SK-N-MC (cell line): ENCODE data around the gene KIF11.
"Not testable (repeated sequence)": the region's sequence is repeated elsewhere in the genome, so short reads cannot be mapped to it uniquely, and the experiment has no call there.

ENCODE experiments used
- DNase-seq: peaks from one replicate; pipeline ENCODE4 v3.0.0-alpha.2; 2011; ENCODE audit warnings: low read depth, low spot score
- H3K27ac ChIP-seq: fragments of 200-600 bp; sonication (generic); 2 replicates; pipeline ENCODE4 v1.5.1; 2016; ENCODE audit warnings: mixed run types
- H3K36me3 ChIP-seq: fragments of 200-600 bp; sonication (generic); 2 replicates; pipeline ENCODE4 v1.6.1; 2017; ENCODE audit warnings: antibody characterized with exemption, low read length, mixed read lengths; ENCODE audit not compliant: insufficient read depth
- H3K4me3 ChIP-seq: fragments of 200-600 bp; sonication (generic); 2 replicates; pipeline ENCODE4 v1.5.1; 2016
- H3K9ac ChIP-seq: fragments of 200-600 bp; sonication (generic); 2 replicates; pipeline ENCODE4 v1.8.0; 2017; ENCODE audit warnings: mixed run types, mixed read lengths; ENCODE audit not compliant: insufficient read length
- H3K9me3 ChIP-seq: fragments of 200-600 bp; sonication (generic); 2 replicates; pipeline ENCODE4 v1.6.1; 2017; ENCODE audit warnings: low read depth, mild to moderate bottlenecking, antibody characterized with exemption, low read length, moderate library complexity, mixed read lengths
- EZH2 ChIP-seq: fragments of 200-600 bp; sonication (generic); IDR thresholded peaks from one replicate; pipeline ENCODE4 v1.6.1; 2017; ENCODE audit warnings: antibody characterized with exemption
- FOXP2 ChIP-seq: optimal IDR thresholded peaks from 2 replicates; pipeline ENCODE3; 2011; ENCODE audit warnings: mild to moderate bottlenecking, moderate library complexity; ENCODE audit not compliant: insufficient read depth; ENCODE audit errors: extremely low read length, control extremely low read depth
- POLR2AphosphoS5 ChIP-seq: IDR thresholded peaks from 2 replicates; pipeline ENCODE4 v1.6.1; 2012; ENCODE audit warnings: mild to moderate bottlenecking, low read depth, low read length, borderline replicate concordance

Gene KIF11

GRCh38 chr10:92574548-92575261, 18.2 kb upstream of the KIF11 start:
- Histone ChIP-seq H3K9me3 (no peaks in the 10 kb centered on the region), H3K27ac (no peak overlapping the region), H3K9ac (no peak overlapping the region), H3K36me3 (no peaks in the 10 kb centered on the region), H3K4me3 (peak overlapping the region; percentile 88)
- TF ChIP-seq POLR2AphosphoS5 (no peak), FOXP2 (no peak), EZH2 (no peak)
- DNase-seq, result no peak

DNA sequence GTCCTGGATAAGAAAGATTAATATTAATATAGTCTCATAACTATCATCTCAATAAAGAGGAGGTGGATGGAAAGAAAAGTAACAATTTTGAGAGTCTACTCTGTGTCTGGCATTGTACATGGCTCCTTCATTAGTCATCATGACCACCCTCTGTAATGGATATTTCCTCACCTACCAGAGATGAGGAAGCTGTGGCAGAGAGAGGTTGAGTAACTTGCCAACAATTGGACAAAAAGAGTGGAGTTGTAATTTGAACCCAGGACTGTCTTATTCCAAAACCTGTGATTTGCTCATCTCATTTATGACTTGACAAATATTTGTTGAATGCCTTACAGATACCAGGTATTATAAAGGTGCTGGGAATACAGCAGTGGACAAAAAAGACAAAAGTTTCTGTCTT, 17.0 kb upstream of the KIF11 start:
- no peak overlapping the region for H3K9ac ChIP-seq
- H3K9me3 ChIP-seq, result no peaks in the 10 kb centered on the region
- DNase-seq, result no peak
- TF ChIP-seq EZH2 (no peak), POLR2AphosphoS5 (no peak), FOXP2 (no peak)
- no peak overlapping the region for H3K27ac ChIP-seq
- no peak overlapping the region for H3K4me3 ChIP-seq
- H3K36me3 ChIP-seq, result no peaks in the 10 kb centered on the region

GRCh38 chr10:92582347-92582746, 10.6 kb upstream of the KIF11 start:
- H3K9me3 ChIP-seq, H3K4me3 ChIP-seq, H3K27ac ChIP-seq, DNase-seq, H3K36me3 ChIP-seq, H3K9ac ChIP-seq: not testable (repeated sequence)

- Histone ChIP-seq H3K36me3 (no peaks in the 10 kb centered on the region), H3K9me3 (no peaks in the 10 kb centered on the region), H3K9ac (peak overlapping the region; percentile 49), H3K27ac (no peak overlapping the region), H3K4me3 (0 out of 2 replicates have a peak overlapping the region, but pooled peaks have one; percentile 12)
- TF ChIP-seq EZH2, result no peak
- TF ChIP-seq FOXP2, result no peak
- TF ChIP-seq POLR2AphosphoS5, result no peak
- DNase-seq, result no peak
Measured at GRCh38 chr10:92590623-92591549, 2.0 kb upstream of the KIF11 start.

DNA sequence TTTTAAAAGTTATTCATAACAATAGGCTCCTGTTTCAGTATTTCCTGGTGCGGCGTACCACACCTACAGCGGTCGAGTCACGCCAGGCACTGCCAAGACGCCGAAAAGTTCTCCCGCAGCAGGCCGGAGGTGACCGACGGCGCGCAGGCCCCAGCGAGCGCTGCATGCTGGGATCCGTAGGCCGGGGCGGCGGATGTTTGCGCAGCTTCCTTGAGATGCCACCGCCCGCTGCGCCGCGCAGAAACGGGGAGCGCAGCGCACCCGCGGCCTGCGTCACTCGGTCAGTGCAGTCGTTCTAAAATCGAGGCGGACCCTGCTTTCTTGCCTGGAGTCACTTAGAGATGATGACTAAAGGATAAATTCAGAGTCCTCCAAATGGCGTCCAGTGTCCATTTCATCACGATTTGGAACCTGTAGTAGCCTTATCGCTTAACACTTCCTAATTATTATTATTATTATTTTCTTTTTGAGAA, 1.3 kb upstream of the KIF11 start:
- no peak for DNase-seq
- H3K9ac ChIP-seq, result peak overlapping the region; percentile 49
- H3K36me3 ChIP-seq, result no peaks in the 10 kb centered on the region
- no peak overlapping the region for H3K27ac ChIP-seq
- 0 out of 2 replicates have a peak overlapping the region, but pooled peaks have one; percentile 12 for H3K4me3 ChIP-seq
- no peaks in the 10 kb centered on the region for H3K9me3 ChIP-seq
- TF ChIP-seq POLR2AphosphoS5 (0 out of 2 replicates have a peak, but pooled peaks have one; percentile 17), FOXP2 (no peak), EZH2 (no peak)

DNA sequence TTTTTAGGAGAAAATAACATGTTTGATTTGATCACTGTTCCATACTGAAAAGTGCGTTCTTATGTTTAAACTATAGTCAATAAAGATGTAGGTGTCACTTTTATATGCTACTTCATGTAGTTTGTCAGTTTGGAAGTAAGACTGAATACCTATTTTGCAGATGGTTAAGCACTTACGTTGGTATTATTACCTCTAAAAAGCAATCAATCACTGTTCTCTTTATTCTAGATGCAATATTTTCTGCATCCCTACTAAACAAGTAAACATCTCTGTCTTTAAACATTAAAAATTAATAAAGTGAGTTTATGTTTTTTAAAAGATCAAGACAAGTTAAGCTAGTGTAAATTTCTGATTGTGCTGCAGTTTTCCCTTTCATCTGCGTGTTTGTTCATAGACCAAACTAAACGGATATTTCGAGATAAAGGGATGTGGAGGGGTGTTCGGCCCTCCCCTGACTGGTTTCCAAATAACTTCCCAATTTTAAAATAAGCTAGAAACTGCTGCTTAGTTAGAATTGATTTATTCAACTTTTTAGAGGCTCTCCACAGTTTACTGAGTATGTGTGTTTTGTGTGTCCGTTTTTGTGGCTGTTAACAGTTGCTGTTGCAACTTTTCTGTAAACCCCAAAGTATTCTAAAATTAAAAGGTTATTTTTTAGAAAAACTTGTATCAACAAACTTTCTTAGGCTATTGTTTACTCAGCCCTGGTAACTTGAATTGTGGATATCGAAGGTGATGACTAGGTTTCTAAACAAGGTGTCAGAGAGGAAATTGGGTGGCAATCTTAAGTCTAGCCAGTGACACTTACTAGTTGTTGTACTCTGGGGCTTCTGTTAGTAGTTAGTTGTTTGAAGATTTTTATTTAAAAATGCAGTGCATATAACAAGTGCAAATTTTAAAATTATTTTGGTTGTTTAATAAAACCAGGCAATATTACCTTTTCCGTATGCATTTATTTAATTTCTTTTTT, 974 bp downstream of the KIF11 start:
- Histone ChIP-seq H3K4me3 (peak overlapping the region; percentile 87), H3K9me3 (no peaks in the 10 kb centered on the region), H3K36me3 (peaks cover 11% of the 10 kb centered on the region), H3K27ac (peak overlapping the region; percentile 89), H3K9ac (peak overlapping the region; percentile 92)
- no peak for TF ChIP-seq EZH2
- TF ChIP-seq FOXP2, result no peak
- TF ChIP-seq POLR2AphosphoS5, result no peak
- no peak for DNase-seq

DNA sequence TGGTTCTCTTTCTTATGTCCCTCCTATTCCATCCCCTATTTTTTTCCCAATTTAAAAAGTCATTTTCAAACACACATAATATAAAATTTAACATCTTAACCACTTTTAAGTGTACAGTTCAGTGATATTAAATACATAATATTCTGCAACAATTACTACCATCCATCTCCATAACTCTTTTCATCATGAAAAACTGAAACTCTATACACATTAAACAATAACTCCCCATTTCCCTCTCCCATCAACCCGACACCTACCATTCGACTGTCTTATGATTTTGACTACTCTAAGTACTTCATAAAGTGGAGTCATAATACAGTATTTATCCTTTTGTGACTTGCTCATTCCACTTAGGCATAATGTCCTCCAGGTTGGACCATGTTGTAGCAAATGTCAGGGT, 2.6 kb downstream of the KIF11 start:
- Histone ChIP-seq H3K27ac (no peak overlapping the region), H3K9ac (no peak overlapping the region), H3K36me3 (peaks cover 11% of the 10 kb centered on the region), H3K9me3 (no peaks in the 10 kb centered on the region), H3K4me3 (no peak overlapping the region)
- TF ChIP-seq POLR2AphosphoS5 (no peak), FOXP2 (no peak), EZH2 (no peak)
- DNase-seq, result no peak

- Histone ChIP-seq H3K4me3 (no peak overlapping the region), H3K9me3 (no peaks in the 10 kb centered on the region)
- DNase-seq, result no peak
Measured at GRCh38 chr10:92598321-92598720, 5.4 kb downstream of the KIF11 start.

More at GRCh38 chr10:92598321-92598720, 5.4 kb downstream of the KIF11 start:
- Histone ChIP-seq H3K27ac (no peak overlapping the region), H3K36me3 (peaks cover 11% of the 10 kb centered on the region), H3K9ac (no peak overlapping the region)
- no peak for TF ChIP-seq EZH2
- no peak for TF ChIP-seq FOXP2
- no peak for TF ChIP-seq POLR2AphosphoS5
